Spleen (tissue), 7 donors: ENCODE results near the gene MS4A13.

Source experiments
- POLR2A ChIP-seq, 3 donors: fragments of 450-650 bp; IDR thresholded peaks; one replicate each; pipeline ENCODE4 v1.5.1; 2017; ENCODE audit warnings: antibody characterized with exemption in 3 of 3, mild to moderate bottlenecking in 1 of 3
- POLR2AphosphoS5 ChIP-seq, 3 donors: sonication (generic); formaldehyde crosslinking; IDR thresholded peaks; one replicate each; pipeline ENCODE4 v1.5.1; 2017; ENCODE audit warnings: antibody characterized with exemption in 3 of 3
- TF ChIP-seq, protein P1 (sequence below), 11 experiments: fragments of 200-600 bp in 7 of 11; fragments of 450-650 bp in 4 of 11; sonication (generic) in 4 of 11; IDR thresholded peaks in 8 of 11; conservative IDR thresholded peaks in 3 of 11; 1 replicate in 7 of 11; 2 replicates in 4 of 11; pipeline versions ENCODE4 v1.4.0 to v1.8.0; 2016 to 2021; ENCODE audit warnings: antibody characterized with exemption in 11 of 11, inconsistent platforms in 4 of 11, mild to moderate bottlenecking in 1 of 11
- donor health status: DM: no; HTN: no; CAD: no; lungs with moderate emphysema.
- donor health status: DM: no; HTN: no; CAD: no.
- donor health status: DM: no; HTN: no; CAD: no.

DNA sequence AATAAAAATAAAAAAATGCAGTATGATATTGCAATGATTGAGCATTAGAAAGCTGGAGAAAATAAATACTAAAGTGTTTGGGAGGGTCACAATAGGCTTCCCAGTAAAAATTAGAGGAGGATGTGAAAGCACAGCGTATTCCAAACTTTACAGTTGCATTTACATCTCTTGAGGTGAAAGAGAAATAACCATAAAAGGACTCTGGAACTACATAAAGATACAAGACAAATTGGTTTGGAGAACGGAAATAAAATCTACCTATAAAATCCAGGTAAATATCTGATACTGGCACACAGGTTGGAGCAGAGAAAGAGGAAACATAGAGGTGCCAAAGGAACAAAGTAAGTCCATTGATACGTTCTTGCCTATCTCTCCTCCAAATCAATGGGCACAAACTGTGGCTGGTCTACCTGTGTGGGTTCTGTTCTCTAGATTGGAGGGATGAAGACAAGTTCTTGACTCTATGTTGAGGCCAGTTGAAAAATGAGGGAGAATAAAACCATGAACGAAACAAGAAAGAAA, 22.6 kb upstream of the MS4A13 start, which contains the start of gene MS4A12:
- TF ChIP-seq, protein P1, sequence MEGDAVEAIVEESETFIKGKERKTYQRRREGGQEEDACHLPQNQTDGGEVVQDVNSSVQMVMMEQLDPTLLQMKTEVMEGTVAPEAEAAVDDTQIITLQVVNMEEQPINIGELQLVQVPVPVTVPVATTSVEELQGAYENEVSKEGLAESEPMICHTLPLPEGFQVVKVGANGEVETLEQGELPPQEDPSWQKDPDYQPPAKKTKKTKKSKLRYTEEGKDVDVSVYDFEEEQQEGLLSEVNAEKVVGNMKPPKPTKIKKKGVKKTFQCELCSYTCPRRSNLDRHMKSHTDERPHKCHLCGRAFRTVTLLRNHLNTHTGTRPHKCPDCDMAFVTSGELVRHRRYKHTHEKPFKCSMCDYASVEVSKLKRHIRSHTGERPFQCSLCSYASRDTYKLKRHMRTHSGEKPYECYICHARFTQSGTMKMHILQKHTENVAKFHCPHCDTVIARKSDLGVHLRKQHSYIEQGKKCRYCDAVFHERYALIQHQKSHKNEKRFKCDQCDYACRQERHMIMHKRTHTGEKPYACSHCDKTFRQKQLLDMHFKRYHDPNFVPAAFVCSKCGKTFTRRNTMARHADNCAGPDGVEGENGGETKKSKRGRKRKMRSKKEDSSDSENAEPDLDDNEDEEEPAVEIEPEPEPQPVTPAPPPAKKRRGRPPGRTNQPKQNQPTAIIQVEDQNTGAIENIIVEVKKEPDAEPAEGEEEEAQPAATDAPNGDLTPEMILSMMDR (IDR thresholded peaks at IDR 0.05 in 8 of 11, conservative IDR thresholded peaks at IDR 0.05 in 3 of 11) = no peak
- TF ChIP-seq POLR2A (IDR thresholded peaks at IDR 0.05) = no peak
- no peak for TF ChIP-seq POLR2AphosphoS5 (IDR thresholded peaks at IDR 0.05)
